ENCODE measurements around the gene USP30.
"Not testable (repeated sequence)": the region's sequence is repeated elsewhere in the genome, so short reads cannot be mapped to it uniquely, and the experiment has no call there.

Gene USP30

DNA sequence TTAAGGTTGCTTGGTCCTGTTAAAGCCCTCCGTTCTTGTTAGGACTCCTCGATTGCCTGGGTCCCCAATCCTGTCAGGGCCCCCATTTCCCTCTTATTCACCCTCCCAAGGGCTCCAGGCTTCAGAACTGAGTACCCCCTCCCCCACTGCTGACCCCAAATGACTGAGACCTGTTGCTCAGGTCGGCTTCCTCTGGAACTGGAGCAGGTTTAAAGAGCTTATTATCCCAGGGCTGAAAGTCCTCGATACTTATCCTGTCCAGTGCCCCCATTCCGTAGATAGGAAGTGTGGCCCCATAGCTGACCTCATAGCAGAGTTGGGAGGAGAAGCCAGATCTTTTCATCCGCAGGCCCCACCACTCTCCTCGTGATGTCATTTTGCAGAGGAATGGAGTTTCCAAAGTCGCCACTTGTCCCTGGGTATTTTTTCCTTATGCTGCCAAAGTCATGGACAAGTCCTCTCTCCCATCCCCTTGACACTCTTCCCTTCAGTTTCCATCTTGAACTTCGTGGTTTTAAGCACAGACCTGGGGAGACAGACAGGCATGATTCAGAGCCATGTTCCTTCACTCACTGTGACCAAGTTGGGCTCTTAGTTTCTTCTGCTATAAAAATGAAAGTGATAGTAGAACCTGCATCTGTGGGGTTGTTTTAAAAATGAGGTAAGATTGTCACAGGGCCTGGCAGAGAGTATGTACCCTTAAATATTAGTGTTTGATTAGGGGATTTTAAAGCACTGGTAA lies 1.2 kb downstream of the USP30 start:
- no peak for DNase-seq

DNA sequence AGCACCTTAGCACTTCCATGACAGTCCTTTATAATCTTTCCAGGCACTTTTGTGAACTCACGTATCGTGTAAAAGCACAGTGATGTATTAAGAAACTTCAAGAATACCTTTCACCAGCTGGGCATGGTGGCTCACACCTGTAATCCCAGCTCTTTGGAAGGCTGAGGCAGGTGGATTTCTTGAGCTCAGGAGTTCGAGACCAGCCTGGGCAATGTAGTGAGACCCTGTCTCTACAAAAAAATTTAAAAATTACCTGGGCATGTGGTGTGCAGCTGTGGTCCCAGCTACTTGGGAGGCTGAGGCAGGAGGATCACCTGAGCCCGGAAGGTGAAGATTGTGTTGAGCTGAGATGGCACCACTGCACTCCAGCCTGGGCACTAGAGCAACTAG lies 1.7 kb downstream of the USP30 start:
- not testable (repeated sequence) for DNase-seq

DNA sequence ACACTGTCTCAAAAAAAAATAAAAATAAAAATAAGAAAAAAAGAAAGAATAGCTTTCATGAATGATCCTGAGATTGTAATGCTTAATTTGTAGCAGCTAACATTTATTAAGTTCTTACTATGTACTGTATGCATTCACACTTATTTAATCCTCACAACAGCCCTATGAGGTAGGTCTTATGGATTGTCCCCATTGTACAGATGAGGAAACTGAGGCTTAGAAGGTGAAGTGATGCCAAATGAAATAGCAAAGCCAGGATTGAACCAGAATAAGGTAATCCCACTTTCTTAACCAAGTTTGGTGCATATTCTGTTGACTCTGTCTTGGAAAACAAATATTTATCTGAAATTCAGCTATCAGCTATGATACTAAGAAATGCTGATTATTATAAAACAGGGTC lies 2.1 kb downstream of the USP30 start:
- no peak for DNase-seq

DNA sequence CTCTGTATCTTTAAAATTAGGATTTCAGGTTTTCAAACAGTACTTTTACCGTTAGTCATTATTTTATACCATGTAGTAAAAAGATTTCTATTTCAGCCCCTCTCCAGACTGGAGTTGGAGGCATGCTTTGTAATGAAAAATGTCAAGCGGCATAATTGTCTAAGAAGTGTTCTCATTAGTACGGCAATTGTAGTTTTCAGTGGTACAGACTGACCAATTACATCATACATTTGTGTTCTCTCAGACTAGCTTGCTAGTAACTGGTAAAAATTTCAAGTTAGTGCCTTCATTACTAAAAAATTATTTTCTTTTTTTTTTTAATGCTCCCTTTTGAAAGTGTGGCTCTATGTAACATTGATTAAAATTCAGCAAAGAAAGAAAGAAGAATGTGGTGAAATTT lies 4.5 kb downstream of the USP30 start:
- DNase-seq, result no peak

DNA sequence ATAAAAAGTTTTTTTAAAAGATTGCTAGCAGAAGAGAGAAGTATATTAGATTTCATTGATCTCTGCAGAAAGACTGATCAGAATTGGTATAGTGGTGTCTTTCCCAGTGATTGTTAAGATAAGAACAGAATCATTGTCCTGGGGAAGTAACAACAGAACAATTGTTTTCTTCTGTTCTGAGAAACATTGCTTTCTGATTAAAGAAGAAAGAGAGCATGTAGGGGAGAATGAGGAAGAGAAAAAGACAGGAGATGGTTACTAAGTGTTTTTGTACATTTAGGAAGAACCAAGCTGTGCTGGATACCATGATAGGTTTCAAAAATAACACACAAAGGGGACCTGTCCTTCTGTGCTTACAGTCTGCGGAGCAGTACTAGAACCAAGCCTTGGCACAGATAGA lies 5.0 kb downstream of the USP30 start:
- no peak for DNase-seq

DNA sequence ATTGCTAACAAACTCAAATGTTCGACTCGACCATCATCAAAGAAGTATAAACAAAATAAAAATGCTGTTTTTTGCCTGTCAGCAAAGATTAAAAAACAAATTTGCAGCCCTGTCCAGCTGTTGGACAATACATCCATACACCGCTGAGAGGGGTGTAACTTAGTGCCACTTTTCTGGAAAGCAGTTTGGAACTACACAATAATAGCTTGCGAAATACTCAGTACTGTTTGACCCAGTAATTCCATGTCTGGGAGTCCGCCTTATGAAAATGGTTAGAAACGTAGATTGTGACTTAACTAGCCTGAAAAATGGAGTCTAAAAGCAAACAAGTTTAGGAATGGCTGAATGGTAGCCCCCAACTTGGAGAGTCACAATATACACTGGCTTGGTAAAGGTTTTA lies 6.4 kb downstream of the USP30 start:
- no peak for DNase-seq

DNA sequence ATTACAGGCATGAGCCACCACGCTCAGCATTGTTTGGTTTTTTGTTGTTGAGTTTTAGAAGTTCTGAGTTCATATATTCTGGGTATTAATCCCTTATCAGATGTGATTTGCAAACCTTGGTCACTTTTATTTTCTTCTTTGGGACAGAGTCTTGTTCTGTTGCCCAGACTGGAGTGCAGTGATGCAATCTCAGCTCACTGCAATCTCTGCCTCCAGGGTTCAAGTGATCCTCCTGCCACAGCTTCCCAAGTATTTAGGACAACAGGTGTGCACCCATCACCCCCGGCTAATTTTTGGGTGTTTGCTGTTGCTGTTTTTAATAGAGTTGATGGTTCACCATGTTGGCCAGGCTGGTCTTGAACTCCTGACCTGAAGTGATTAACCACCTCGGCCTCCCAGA lies 11.8 kb downstream of the USP30 start:
- no peak for DNase-seq

DNA sequence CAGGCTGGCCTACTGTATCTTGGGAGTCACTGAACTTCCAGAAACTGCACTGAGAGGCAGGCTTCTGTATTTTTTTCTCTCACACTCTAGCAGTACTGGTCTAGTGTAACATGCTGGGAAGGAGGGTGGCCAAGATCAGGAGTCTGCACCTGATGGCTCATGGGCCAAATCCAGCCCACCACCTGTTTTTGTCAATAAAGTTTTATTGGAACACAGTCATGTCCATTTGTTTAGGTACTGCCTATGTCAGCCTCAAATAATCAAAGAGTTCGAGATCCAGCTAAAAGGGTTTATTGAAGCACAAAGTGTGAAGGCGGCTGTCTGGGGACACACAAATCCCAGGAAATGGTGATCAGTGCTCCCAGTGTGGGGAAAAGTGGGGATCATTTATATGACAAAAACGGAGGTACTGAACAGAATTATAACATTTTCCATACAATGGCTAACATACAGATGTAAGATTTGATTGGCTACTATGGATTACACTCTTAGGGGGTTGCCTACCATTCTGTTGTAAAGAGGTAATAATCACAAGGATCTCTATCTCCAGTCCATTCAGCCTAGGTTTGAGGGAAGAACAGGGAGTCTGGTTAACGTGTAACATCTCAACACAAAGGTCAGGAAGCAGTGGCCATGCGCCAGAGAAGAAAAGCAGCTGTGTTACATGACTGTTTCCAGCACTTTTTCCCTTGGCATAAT lies 12.9 kb downstream of the USP30 start:
- DNase-seq, result no peak

DNA sequence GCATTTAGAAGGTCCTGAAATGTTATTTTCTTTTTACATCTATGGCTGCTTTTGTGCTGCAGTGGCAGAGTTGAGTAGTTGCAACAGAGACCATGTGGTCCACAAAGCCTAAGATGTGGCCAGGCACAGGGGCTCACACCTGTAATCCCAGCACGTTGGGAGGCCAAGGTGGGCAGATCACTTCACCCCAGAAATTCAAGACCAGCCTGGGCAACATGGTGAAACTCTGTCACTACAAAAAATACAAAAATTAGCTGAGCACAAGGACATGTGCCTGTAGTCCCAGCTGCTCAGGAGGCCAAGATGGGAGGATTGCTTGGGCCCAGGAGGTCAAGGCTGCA lies 13.4 kb downstream of the USP30 start:
- no peak for DNase-seq

DNA sequence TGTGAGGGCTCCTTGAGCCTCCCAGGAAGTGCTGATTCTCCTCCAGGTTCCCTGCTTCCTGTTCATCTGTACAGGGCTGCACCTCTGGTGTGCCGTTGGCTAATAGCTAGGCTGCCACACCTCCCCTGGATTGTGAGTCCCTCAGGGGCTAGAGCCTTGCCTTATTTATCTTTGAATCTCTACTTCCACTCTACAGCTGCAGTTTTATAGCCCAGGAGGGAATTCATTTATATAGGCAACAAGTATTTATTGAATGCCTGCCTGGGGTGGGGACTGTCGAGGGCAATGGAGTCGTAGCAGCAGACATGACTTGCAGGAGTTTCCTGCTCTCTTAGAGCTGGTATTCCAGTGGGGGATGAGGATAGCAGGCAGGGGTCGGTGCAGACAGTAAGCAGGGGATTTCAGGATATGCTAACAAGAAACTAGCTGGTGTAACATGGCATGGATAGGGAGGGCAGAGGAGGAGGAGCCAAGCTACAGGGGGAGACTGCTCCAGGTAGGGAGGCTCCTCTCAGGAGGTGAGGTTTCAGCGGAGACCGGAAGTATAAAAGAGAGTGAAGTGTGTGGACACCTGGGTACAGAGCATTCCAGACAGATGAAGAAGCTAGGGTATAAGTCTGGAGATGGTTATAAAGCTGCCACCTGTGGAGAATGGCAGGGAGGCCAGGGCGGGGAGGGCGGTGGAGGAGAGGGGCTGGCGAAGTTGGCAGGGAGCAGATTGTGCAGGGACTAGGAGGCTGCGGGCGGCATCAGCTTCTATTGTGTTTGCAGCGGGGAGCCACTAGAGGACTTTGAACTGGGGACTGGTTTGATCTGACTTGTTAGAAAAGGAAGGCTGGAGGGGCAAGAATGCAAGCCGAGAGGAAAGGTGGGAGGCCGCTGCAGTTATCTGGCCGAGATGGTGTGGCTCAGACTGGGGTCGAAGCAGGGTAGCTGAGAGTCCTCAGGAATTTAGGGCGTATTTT lies 17.2 kb downstream of the USP30 start:
- DNase-seq, result no peak

DNA sequence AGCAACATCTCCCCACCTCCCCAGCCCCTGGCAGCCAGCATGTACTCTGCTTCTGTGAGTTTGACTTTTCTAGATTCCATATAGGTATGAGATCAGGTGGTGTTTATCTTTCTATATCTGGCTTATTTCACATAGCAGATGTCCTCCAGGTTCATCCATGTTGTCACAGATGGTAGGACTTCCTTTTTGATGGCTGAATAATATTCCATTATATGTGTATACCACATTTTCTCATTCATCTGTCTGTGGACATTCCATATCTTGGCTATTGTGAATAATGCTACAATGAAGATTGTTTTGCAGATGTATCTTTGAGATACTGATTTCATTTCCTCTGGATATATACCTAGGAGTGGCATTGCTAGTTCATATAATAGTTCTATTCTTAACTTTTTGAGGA lies 22.5 kb downstream of the USP30 start:
- DNase-seq, result no peak

DNA sequence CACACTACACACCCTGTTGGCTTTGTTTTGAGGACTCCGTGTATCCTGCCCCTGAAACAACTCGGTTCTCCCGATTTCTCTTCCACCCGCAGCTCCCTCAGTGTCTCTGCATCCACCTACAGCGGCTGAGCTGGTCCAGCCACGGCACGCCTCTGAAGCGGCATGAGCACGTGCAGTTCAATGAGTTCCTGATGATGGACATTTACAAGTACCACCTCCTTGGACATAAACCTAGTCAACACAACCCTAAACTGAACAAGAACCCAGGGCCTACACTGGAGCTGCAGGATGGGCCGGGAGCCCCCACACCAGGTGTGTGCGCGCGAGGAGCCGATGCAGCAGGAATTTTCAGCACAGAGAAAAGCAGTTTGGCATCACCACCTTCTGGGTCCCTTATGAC lies 30.4 kb downstream of the USP30 start:
- DNase-seq, result no peak

DNA sequence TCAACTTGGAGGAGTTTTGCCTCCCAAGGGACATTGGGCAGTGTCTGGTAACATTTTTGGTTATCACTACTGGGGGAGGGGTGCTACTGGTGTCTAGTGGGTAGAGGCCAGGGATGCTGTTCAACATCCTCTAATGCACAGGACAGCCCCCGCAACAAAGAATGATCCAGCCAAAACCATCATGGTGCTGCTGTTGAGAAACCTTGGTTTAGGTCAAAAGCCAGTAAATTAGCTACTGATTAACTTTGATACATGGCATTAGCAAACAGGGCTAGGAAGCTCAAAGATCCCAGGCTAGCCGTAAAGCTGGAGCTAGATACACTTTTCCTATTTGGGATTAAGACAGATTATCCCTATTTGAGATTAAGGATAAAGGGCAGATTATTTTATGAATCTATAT lies 32.0 kb downstream of the USP30 start:
- no peak for DNase-seq

DNA sequence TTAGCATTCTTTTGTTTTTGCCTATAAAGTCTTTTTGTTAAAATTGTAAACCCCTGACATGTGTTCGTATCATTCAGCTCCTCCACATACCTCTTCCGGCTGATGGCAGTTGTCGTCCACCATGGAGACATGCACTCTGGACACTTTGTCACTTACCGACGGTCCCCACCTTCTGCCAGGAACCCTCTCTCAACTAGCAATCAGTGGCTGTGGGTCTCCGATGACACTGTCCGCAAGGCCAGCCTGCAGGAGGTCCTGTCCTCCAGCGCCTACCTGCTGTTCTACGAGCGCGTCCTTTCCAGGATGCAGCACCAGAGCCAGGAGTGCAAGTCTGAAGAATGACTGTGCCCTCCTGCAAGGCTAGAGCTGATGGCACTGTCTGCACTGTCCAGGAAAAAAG lies 33.2 kb downstream of the USP30 start:
- no peak for DNase-seq

DNA sequence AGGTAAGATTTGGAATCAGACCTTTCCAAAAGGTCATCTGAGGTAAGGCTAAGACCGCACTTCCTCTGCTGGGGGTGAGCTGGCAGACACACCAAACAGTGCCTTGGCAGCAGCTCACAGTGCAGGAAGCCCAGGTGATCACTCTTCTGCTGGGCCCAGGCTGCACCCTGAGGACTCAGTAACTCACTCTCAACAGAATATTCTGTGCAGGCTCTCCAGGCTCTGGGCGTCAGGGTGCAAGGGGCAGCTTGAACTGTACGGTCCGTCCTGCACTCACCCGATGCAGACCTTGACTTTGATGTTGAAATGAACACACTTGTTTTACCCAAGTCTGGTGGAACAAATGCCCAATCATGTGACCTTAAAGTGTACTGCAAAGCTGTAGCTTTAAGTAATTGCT lies 34.9 kb downstream of the USP30 start:
- DNase-seq, result no peak

DNA sequence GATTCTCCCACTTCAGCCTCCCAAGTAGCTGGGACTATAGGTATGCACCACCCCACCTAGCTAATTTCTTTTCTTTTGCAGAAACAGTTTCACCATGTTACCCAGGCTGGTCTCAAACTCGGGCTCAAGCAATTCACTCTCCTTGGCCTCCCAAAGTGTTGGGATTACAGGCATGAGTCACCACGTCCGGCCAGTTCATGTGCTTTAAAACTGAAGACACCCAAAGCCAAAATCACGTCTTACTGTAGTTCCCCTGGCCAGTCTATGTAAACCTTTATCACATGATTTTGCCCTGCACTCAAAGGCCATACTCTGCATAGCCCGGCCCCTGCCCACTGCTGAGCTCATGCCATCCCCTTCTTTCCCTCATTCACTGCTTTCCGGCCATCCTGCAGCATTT lies 36.4 kb downstream of the USP30 start:
- DNase-seq, result no peak

DNA sequence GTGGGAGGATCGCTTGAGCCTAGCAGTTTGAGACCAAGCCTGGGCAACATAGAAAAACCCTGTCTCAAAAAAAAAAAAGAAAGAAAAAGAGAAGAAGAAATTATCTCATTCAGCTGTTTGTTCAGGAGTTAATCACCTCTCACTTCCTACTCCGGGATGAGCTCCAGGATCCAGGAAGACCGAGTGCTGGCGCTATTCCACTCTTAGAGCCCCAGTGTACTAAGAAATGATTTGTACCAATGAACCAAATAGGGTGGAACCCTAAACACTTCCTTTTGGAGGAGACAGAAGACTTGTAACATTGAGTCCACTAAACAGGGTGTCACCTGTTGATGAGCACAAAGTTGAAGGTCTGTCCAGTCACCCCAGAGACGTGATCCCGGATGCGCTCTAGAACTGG lies 37.3 kb downstream of the USP30 start:
- no peak for DNase-seq

DNA sequence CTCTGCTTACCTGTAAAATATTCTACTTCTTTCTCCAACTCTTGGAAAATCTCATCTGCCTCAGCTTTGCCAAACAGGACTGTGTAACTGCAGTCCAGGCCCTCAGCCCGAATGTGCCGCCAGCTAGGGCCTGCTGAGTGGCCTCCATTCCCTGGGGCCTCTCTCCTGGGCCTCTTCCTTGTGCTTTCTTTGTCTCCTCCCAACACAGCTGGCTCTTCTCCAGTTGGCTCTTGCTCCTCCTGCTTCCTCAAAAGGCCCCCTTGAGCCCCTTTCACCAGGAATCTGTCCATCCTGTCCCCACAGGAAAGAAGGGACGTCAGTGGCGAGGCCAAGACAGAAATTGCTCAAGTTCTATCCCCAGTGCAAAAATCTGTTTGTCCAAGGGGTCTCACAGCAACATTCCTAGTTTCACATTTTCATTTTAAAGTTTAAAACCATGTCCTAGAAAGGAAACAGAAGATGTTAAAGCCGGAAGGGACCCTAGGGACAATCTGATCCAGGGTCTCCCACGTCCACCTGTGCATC lies 40.2 kb downstream of the USP30 start:
- DNase-seq, result peak; percentile 6

DNA sequence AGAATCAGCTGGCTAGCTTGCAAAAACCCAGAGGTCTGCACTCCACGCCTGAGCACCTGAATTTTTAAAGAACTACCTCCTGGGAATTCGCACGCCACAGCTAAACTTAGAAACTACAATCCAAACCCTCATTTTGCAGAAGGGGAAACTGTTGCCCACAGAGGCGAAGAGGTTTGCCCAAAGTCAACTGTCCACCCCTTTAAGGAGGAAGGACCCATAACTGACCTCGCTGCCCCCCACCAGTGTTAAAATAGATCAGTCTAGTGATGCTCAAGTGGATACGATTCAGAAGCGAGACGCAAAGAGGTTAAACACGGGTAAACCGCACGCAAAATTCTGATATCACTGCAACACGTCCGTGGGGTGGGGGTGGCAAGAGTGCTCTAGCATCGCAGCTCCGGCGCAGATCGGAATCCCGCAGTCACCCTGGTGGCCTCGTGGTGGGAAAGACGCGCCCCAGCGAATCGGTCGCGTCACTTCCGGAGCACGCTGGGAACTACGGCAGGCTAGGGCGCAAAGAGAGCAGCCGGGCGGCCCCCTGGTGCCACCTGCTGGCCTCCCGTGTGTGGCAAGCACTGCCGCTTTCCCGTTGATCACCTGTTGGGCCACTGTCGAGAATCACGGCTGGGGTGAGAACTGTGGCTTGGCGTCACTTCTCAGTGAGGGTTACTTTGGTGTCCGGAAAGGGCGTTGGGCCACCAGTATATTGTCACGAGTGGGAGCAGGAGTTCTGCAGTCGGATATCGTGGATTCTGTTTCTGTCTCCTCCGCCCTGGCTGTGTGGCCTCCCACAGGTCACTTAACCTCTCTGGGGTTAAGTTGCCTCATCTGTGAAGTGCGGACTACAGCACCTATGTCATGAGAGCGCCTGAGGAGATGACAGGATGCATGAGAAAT lies 40.9 kb downstream of the USP30 start, which contains the start of gene ALKBH2:
Gene ALKBH2 (minus strand): TSS at position 451 of the 897 bp plus-strand sequence. CDS start 686 bp downstream, outside the sequence.
- peak; percentile 95 for DNase-seq

DNA sequence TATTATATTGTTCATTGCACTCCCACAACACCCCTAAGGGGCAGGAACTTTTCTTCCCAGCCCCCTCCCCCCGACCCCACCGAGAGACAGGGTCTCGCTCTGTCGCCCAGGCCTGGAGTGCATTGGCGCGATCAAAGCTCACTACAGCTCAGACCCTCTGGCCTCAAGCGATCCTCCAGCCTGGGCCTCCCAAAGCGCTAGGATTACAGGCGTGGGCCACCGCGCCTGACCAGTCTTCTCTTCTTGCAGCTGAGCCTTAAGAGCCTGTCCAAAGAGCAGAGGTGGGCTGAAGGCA lies 44.7 kb downstream of the USP30 start:
- DNase-seq, result no peak

DNA sequence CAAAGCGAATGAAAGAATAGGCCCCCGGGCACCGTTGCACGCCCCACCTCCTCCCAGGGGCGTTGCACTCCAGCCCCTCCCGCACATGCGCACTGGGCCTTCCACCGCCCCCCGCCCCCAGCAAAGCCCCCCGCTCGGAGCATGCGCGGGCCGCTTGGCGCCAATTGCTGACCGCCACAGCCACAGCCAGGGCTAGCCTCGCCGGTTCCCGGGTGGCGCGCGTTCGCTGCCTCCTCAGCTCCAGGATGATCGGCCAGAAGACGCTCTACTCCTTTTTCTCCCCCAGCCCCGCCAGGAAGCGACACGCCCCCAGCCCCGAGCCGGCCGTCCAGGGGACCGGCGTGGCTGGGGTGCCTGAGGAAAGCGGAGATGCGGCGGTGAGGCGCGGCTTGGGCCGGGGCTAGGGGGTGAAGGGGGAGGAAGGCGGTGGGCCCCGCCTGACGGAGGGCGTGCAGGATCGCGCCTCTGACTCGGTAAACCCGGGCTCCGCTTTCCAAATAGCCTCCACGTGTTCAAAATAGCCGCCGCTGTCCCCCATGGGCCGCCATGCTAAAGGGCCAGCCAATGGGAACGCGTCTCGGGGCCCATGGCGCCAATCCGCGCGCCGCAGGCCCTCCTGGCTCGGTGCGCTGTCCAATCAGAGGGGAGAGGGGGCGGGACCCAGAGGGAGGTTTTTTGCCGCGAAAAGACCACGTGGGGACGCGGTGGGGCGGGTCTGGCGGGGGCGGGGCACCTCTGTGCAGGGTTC lies 45.2 kb downstream of the USP30 start, which contains the start of gene UNG:
Gene UNG (plus strand): TSS at position 163 of the 748 bp plus-strand sequence. CDS start 83 bp downstream, at position 246.
- peak; percentile 97 for DNase-seq

DNA sequence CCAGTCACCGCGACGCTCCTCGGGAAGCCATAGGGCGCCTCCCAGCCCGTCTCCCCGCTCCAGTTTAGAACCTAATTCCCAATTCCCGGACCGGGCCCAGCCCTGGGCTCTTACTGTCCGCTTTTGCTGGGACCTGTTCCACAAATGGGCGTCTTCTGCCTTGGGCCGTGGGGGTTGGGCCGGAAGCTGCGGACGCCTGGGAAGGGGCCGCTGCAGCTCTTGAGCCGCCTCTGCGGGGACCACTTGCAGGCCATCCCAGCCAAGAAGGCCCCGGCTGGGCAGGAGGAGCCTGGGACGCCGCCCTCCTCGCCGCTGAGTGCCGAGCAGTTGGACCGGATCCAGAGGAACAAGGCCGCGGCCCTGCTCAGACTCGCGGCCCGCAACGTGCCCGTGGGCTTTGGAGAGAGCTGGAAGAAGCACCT lies 45.8 kb downstream of the USP30 start:
- DNase-seq, result no peak

All from COR-L47 (cell line).